GM21381 (cell line): ENCODE results near the gene CT47B1.
"Not testable (repeated sequence)": the region's sequence is repeated elsewhere in the genome, so short reads cannot be mapped to it uniquely, and the experiment has no call there.

ENCODE experiments used
- ATAC-seq: cut with Tn5 transposase; IDR thresholded peaks from one replicate; pipeline ENCODE4 v1.9.1; 2021; ENCODE audit warnings: mild to moderate bottlenecking, moderate library complexity; ENCODE audit not compliant: unreplicated experiment

The CT47B1 gene

DNA sequence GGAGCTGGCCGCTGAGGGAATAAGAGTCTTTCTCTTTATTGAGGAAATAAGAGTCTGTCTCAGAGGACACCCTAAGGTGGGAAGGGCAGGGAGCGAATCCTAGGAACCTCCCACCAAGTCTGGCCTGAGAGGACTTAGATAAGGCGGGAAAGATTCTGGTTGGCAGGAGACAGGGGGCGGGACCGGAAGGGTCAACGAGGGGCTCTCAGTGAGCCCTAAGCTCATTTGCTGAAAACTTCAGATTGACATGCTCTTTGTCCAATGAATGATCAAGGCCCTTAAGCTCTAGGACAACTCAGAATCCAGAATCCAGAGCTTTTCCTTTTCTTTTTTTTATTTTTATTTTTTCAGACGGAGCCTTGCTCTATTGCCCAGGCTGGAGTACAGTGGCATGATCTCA lies at the start of gene CT47B1:
Gene CT47B1, minus strand, starts transcription at position 101 of the 400 bp plus-strand sequence. CDS start 196 bp downstream, outside the sequence.
- not testable (repeated sequence) for ATAC-seq

DNA sequence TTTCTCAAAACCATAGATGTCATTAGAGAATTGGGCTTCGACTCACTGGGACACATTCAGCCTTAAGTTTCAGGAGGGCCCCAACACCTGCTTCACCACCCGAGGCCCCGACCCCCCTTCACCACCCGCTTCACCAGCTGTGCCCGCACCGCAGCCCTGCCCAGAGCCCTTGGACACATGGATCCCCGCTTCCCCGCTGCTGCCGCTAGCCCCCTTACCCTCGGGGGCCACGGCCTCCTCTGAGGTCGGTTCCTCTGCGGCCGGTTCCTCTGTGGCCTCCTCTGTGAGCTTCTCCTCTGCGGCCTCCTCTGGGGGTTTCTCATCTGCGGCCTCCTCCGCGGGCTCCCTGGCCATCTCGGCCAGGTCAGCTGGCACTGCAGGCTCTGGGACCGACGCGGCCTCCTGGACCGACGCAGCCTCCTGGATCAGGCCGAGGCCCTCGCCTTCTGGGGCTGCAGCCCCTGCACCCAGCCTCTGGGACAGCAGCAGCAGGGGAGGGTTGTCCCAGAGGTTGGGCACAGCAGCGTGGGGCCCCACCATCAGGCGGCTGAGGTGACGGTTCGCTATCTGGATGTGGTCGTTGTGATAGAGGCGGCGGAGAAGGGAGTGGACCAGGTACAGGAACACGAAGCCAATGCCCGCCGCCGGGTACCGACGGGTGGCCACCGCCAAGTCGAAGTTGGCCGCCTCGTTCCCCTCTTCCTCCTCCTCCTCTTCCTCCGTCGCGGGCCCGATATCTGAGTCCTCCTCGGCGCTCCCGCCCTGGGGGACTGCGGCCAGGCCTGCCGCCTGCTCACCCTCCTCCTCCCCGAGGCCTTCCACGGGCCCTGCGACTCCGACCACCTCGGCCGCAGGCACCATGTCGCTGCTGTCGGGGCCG lies 748 bp downstream of the CT47B1 start:
- ATAC-seq: no peak

DNA sequence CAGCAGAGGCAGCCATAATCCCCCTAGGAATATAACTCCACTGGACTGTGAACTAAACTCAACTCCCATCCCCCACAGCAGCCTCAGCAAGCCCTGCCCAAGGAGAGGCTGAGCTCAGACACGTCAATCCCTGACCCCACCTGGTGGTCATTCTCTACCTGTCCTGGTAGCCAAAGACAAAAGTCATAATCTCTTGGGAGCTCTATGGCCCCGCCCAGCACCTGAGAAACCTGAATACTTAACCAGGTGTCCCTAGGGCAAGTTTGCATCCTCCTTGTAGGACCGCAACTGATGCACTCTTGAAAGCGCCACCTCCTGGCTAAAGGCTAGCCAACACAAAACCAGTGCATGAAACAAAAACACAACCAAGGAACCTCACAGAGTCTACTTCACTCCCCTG lies 18.4 kb downstream of the CT47B1 start:
- no peak for ATAC-seq

DNA sequence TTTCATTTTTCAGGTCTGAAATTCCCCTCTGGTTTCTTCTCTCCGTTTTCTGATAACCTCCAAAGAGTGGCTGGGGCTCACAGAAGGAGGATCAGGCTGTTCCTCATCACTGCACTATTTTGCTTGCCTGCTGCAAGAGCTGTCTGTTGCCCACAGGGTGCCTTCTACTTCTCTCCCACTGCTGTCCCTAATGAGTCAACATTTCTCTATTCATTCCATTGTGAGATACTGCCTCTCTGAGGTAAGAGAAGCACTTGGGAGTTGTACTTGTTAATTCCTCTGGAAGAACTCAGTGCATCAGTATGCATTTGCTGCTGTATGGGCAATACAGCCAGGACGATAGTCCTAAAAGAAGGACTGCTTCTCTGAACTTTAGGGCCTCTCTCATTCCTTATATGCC lies 34.8 kb downstream of the CT47B1 start:
- ATAC-seq: no peak

DNA sequence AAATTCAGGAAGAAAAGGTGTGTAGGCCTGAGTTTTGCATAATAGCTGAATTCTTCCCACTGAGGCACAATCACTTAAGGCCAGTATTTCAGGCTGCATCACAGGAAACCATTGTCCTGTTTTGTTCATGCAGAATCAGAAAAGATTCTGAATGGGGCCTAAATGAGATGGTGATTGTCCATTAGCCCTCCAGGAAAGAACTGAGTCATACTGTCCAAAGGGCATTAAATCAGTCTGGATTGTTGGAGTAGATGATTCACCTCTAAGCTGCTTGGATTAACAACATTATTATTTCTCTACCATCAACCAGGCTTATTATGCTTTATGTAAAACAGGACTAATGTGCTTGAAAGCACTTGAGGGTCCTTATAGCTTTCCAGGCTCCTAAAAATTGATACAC lies 36.2 kb downstream of the CT47B1 start:
- no peak for ATAC-seq

DNA sequence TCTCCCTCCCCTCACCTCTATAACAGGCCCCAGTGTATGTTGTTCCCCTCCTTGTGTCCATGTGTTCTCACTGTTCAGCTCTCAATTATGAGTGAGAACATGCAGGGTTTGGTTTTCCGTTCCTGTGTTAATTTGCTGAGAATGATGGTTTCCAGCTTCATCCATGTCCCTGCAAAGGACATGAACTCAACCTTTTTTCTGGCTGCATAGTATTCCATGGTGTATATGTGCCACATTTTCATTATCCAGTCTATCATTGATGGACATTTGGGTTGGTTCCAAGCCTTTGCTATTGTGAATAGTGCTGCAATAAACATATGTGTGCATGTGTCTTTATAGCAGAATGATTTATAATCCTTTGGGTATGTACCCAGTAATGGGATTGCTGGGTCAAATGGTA lies 48.5 kb downstream of the CT47B1 start:
- ATAC-seq: not testable (repeated sequence)

DNA sequence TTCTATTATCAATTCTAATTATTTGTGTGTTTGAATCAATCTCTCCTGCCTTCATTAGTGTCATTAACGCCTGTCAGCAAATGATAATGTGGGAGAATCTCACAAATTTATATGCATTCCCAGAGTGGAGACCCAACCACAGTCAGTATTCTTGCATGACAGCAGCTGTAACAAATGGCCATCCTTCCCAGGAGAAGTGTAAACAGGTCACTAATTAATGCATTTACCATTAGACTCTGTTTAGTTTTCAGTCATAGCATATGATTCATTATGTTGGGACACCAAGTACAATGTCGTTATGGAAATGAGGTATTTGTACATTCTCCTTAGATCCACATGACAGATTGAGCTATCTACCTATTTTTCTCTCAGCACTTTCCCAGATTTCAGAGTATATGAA lies 50.5 kb downstream of the CT47B1 start:
- ATAC-seq: no peak

DNA sequence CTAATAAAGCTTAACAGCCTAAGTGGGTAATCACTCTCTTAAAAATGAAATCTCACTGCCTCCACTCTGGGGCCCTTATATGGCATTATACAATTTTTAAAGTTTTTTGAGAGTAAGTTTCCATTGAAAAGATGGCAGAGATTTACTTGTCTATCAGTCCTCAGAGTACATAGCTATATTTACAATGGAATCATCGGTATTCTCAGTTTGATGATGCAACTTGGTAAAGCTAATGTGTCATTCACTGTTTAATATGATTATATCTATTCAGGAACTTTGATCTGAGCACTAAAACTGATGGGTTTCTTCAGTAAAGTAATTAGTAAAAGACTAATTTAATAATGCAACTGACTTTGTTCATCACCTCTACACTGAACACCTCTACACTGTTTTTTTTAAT lies 51.6 kb downstream of the CT47B1 start:
- no peak for ATAC-seq

DNA sequence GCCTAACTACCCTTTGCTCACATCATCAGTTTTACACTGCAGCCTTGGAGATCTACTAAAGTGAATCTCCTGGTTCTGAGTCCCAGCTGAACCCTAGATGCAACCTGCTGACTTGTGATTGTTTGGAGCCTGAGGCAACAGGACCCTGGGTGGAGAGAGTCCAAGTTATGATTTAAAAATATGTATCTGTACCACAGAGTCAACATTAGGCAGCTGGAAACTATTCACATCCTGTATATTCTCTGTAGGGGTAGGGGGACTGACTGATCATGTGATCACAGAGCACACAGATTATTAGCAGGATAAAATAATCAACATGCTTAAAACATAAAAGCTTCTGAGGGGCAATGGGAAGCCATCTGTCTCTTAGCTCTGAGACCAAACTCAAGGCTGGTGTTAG lies 52.1 kb downstream of the CT47B1 start:
- ATAC-seq: no peak
